HG03159 (cell line): ENCODE data around the gene VWA5B1.

ENCODE experiments used
- ATAC-seq: cut with Tn5 transposase; IDR thresholded peaks from one replicate; pipeline ENCODE4 v1.9.1; 2021; ENCODE audit warnings: mild to moderate bottlenecking, moderate library complexity; ENCODE audit not compliant: unreplicated experiment

The VWA5B1 gene

GRCh38 chr1:20346433-20346832, 55.8 kb downstream of the VWA5B1 start:
- no peak for ATAC-seq

- ATAC-seq, result no peak
Observed at GRCh38 chr1:20347699-20348098, 57.0 kb downstream of the VWA5B1 start.

- ATAC-seq, result no peak
Observed at GRCh38 chr1:20348326-20348915, 57.7 kb downstream of the VWA5B1 start.

- no peak for ATAC-seq
Observed at GRCh38 chr1:20349561-20349960, 58.9 kb downstream of the VWA5B1 start.

- ATAC-seq, result no peak
Observed at GRCh38 chr1:20349971-20350370, 59.3 kb downstream of the VWA5B1 start.

- no peak for ATAC-seq
Observed at GRCh38 chr1:20350421-20350820, 59.7 kb downstream of the VWA5B1 start.

GRCh38 chr1:20351911-20352701, 61.4 kb downstream of the VWA5B1 start:
- ATAC-seq, result no peak

- ATAC-seq, result no peak
Observed at GRCh38 chr1:20353836-20354235, 63.2 kb downstream of the VWA5B1 start.

- no peak for ATAC-seq
Observed at GRCh38 chr1:20354610-20355009, 63.9 kb downstream of the VWA5B1 start.

GRCh38 chr1:20355101-20355827, 64.6 kb downstream of the VWA5B1 start:
- ATAC-seq, result no peak

- no peak for ATAC-seq
Observed at GRCh38 chr1:20355828-20356735, 65.4 kb downstream of the VWA5B1 start.

- no peak for ATAC-seq
Observed at GRCh38 chr1:20356850-20357459, 66.3 kb downstream of the VWA5B1 start.

- ATAC-seq, result no peak
Observed at GRCh38 chr1:20357796-20358195, 67.1 kb downstream of the VWA5B1 start.

GRCh38 chr1:20358761-20359263, 68.1 kb downstream of the VWA5B1 start:
- no peak for ATAC-seq

GRCh38 chr1:20359451-20360330, 69.0 kb downstream of the VWA5B1 start:
- ATAC-seq, result no peak

- ATAC-seq, result no peak
Observed at GRCh38 chr1:20361401-20361800, 70.7 kb downstream of the VWA5B1 start.

- no peak for ATAC-seq
Observed at GRCh38 chr1:20361805-20362381, 71.2 kb downstream of the VWA5B1 start.

- ATAC-seq, result no peak
Observed at GRCh38 chr1:20362856-20363255, 72.2 kb downstream of the VWA5B1 start.
